ENCODE data around the gene SPX. TPM values are rescaled to one million over a fixed set of nuclear protein-coding genes. Genes with fewer than 3 reads are reported as not detected.

Gene SPX
- total and polyA plus RNA-seq, 4 donors = 0.25 to 3.7 (median 0.76) TPM

DNA sequence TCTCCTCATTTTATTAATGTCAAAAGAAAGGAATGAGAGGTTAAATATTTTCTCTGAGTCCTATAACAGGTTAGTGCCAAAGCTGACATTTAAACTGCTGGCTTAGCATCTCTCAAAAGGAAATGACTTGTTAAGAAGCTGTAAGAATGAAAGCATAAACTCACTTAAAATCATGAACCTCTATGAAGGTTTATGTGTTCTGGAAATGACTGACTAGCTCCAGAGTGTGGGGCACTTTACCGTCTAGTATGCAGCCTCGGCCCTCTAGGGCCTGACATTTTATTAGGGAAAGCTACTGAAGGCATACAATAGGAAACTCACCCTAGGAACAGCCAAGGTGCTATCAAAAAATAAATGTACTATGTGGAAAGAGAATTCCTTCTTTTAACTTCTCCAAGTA is 35.1 kb downstream of the SPX start:
- Histone ChIP-seq H3K9ac (ENCODE audit: low read depth in 1 of 2, low read length in 2 of 2) (no peak overlapping the region), H3K4me3 (ENCODE audit: low read depth in 1 of 3, low read length in 3 of 3) (no peak overlapping the region), H3K27me3 (ENCODE audit: control insufficient read depth in 4 of 4, insufficient read depth in 4 of 4, low read length in 3 of 4) (no peaks in the 10 kb centered on the region), H3K9me3 (ENCODE audit: control insufficient read depth in 4 of 4, low read length in 3 of 4) (no peaks in the 10 kb centered on the region), H3K27ac (ENCODE audit: low read depth in 1 of 2, low read length in 2 of 2) (peak overlapping the region; percentile 40 to 80), H3K36me3 (ENCODE audit: control insufficient read depth in 4 of 4, insufficient read depth in 3 of 4, low read depth in 1 of 4, low read length in 3 of 4) (peaks cover 0 to 10% (median 5%) of the 10 kb centered on the region in 4 donors), H3K4me1 (ENCODE audit: control insufficient read depth in 4 of 4, insufficient read depth in 4 of 4, low read length in 3 of 4) (peaks cover 2 to 21% (median 16%) of the 10 kb centered on the region in 4 donors)
- WGBS = 23% methylated on average over 2 of the region's 2 CpGs
- DNase-seq (ENCODE audit: low spot score) = no peak
- no peak for TF ChIP-seq JUND (IDR thresholded peaks at IDR 0.05)
- TF ChIP-seq RAD21 (IDR thresholded peaks at IDR 0.05) = peak in 1 of 2 donors; percentile 41

DNA sequence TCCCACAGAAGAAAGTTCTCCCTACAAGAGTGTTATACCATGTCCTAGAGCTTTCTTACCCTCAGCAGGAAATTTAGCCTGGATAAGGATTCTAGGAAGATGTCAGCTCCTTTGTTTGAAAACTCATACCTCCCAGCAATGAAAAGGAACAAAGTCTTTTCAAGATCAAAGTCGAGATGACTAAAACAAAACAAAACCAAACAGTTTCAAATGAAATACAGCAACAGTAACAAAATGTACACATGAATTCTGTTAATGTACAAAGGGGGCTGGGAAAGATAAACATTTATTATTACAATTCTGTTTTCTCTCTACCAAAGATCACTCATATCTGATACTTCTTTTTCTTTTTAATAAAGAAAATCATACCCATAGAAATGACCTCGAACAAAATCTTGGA is 36.8 kb downstream of the SPX start:
- Histone ChIP-seq H3K36me3 (ENCODE audit: control insufficient read depth in 4 of 4, insufficient read depth in 3 of 4, low read depth in 1 of 4, low read length in 3 of 4) (peaks cover 0 to 9% (median 4%) of the 10 kb centered on the region in 4 donors), H3K27ac (ENCODE audit: low read depth in 1 of 2, low read length in 2 of 2) (peak overlapping the region; percentile 9 to 66), H3K9ac (ENCODE audit: low read depth in 1 of 2, low read length in 2 of 2) (no peak overlapping the region), H3K27me3 (ENCODE audit: control insufficient read depth in 4 of 4, insufficient read depth in 4 of 4, low read length in 3 of 4) (no peaks in the 10 kb centered on the region), H3K4me3 (ENCODE audit: low read depth in 1 of 3, low read length in 3 of 3) (no peak overlapping the region), H3K4me1 (ENCODE audit: control insufficient read depth in 4 of 4, insufficient read depth in 4 of 4, low read length in 3 of 4) (peaks cover 4 to 33% (median 27%) of the 10 kb centered on the region in 4 donors), H3K9me3 (ENCODE audit: control insufficient read depth in 4 of 4, low read length in 3 of 4) (no peaks in the 10 kb centered on the region)
- no peak for DNase-seq (ENCODE audit: low spot score)
- 33% methylated on average over 2 of the region's 2 CpGs for WGBS
- no peak for TF ChIP-seq SP1 (IDR thresholded peaks at IDR 0.05)
- TF ChIP-seq JUND (IDR thresholded peaks at IDR 0.05) = peak in 1 of 2 donors; percentile 11
- TF ChIP-seq, protein P1, sequence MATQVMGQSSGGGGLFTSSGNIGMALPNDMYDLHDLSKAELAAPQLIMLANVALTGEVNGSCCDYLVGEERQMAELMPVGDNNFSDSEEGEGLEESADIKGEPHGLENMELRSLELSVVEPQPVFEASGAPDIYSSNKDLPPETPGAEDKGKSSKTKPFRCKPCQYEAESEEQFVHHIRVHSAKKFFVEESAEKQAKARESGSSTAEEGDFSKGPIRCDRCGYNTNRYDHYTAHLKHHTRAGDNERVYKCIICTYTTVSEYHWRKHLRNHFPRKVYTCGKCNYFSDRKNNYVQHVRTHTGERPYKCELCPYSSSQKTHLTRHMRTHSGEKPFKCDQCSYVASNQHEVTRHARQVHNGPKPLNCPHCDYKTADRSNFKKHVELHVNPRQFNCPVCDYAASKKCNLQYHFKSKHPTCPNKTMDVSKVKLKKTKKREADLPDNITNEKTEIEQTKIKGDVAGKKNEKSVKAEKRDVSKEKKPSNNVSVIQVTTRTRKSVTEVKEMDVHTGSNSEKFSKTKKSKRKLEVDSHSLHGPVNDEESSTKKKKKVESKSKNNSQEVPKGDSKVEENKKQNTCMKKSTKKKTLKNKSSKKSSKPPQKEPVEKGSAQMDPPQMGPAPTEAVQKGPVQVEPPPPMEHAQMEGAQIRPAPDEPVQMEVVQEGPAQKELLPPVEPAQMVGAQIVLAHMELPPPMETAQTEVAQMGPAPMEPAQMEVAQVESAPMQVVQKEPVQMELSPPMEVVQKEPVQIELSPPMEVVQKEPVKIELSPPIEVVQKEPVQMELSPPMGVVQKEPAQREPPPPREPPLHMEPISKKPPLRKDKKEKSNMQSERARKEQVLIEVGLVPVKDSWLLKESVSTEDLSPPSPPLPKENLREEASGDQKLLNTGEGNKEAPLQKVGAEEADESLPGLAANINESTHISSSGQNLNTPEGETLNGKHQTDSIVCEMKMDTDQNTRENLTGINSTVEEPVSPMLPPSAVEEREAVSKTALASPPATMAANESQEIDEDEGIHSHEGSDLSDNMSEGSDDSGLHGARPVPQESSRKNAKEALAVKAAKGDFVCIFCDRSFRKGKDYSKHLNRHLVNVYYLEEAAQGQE (IDR thresholded peaks at IDR 0.05) = peak; percentile 20
- TF ChIP-seq, protein P2, sequence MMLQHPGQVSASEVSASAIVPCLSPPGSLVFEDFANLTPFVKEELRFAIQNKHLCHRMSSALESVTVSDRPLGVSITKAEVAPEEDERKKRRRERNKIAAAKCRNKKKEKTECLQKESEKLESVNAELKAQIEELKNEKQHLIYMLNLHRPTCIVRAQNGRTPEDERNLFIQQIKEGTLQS (IDR thresholded peaks at IDR 0.05) = no peak
- peak; percentile 74 for TF ChIP-seq FOXA2 (IDR thresholded peaks at IDR 0.05)
- TF ChIP-seq RXRA (IDR thresholded peaks at IDR 0.05) = peak in 1 of 2 donors; percentile 42
- peak; percentile 48 to 76 for TF ChIP-seq HNF4A (conservative IDR thresholded peaks at IDR 0.05)
- no peak for TF ChIP-seq TAF1 (conservative IDR thresholded peaks at IDR 0.05)
- peak; percentile 22 for TF ChIP-seq ZBTB33 (IDR thresholded peaks at IDR 0.05)
- TF ChIP-seq CTCF (IDR thresholded peaks at IDR 0.05; ENCODE audit: low read depth, low read length, missing input control) = no peak
- peak; percentile 49 for TF ChIP-seq YY1 (IDR thresholded peaks at IDR 0.05)
- TF ChIP-seq GABPA (IDR thresholded peaks at IDR 0.05 in 1 of 2, conservative IDR thresholded peaks at IDR 0.05 in 1 of 2) = no peak
- no peak for TF ChIP-seq HNF4G (IDR thresholded peaks at IDR 0.05)
- TF ChIP-seq, protein P3, sequence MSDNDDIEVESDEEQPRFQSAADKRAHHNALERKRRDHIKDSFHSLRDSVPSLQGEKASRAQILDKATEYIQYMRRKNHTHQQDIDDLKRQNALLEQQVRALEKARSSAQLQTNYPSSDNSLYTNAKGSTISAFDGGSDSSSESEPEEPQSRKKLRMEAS (IDR thresholded peaks at IDR 0.05) = no peak
- TF ChIP-seq FOXA1 (IDR thresholded peaks at IDR 0.05) = peak; percentile 59
- no peak for TF ChIP-seq NR2F2 (IDR thresholded peaks at IDR 0.05)
- no peak for TF ChIP-seq EGR1 (IDR thresholded peaks at IDR 0.05; ENCODE audit: low read depth in 2 of 2)
- TF ChIP-seq RAD21 (IDR thresholded peaks at IDR 0.05) = peak in 1 of 2 donors; percentile 5
